RWPE1 (cell line): Measurements from ENCODE around the gene ARID1B.

ENCODE experiments used
- CTCF ChIA-PET: fragments of 350-600 bp; sonication (Branson Sonifier 250); formaldehyde crosslinking; extraction: SDS; loops from one replicate; lab custom pipeline; 2021; lab: Yijun Ruan, JAX
- POLR2A ChIA-PET: fragments of 400-600 bp; formaldehyde crosslinking; extraction: SDS; loops from one replicate; lab custom pipeline; 2020; ENCODE audit warnings: antibody characterized with exemption; ENCODE audit not compliant: low non-redundant PET; lab: Yijun Ruan, JAX
- DNase-seq: peaks from one replicate; pipeline ENCODE4 v3.0.0; 2012; ENCODE audit warnings: low spot score
- H3K27ac ChIP-seq: fragments of 450-650 bp; 2 replicates; pipeline ENCODE4 v1.5.1; 2017
- CTCF ChIP-seq: fragments of 450-650 bp; conservative IDR thresholded peaks from 2 replicates; pipeline ENCODE4 v1.5.1; 2017; ENCODE audit warnings: low read depth, mild to moderate bottlenecking

Gene ARID1B

GRCh38 chr6:157078326-157078725 is 301.1 kb downstream of the ARID1B start:
- no peak for TF ChIP-seq CTCF
- DNase-seq, result no peak
- POLR2A ChIA-PET, result no interaction called here
- CTCF ChIA-PET, result no interaction called here
- H3K27ac ChIP-seq, result no peak overlapping the region

- POLR2A ChIA-PET, result no interaction called here
- TF ChIP-seq CTCF, result no peak
- H3K27ac ChIP-seq, result no peak overlapping the region
- no peak for DNase-seq
- CTCF ChIA-PET, result no interaction called here
Measured at GRCh38 chr6:157079277-157079676, 302.1 kb downstream of the ARID1B start.

GRCh38 chr6:157079771-157080170 is 302.6 kb downstream of the ARID1B start:
- POLR2A ChIA-PET, result no interaction called here
- H3K27ac ChIP-seq, result no peak overlapping the region
- CTCF ChIA-PET, result interaction anchor here (0.6 kb wide), 1 partner anchor 16 kb away, joined by 4 read pairs; no protein-coding TSS in a partner anchor
- no peak for TF ChIP-seq CTCF
- no peak for DNase-seq

- no peak for DNase-seq
- TF ChIP-seq CTCF, result no peak
- CTCF ChIA-PET, result no interaction called here
- POLR2A ChIA-PET, result no interaction called here
- no peak overlapping the region for H3K27ac ChIP-seq
Measured at GRCh38 chr6:157080986-157081391, 303.8 kb downstream of the ARID1B start.

- TF ChIP-seq CTCF, result no peak
- no peak overlapping the region for H3K27ac ChIP-seq
- DNase-seq, result no peak
- POLR2A ChIA-PET, result no interaction called here
- CTCF ChIA-PET, result no interaction called here
Measured at GRCh38 chr6:157083343-157083742, 306.2 kb downstream of the ARID1B start.

GRCh38 chr6:157086632-157087031 is 309.5 kb downstream of the ARID1B start:
- CTCF ChIA-PET, result interaction anchor here (0.6 kb wide), 1 partner anchor 38 kb away, joined by 3 read pairs; no protein-coding TSS in a partner anchor
- no peak for TF ChIP-seq CTCF
- no peak for DNase-seq
- POLR2A ChIA-PET, result no interaction called here
- no peak overlapping the region for H3K27ac ChIP-seq
